AG04450 (cell line): ENCODE data around the gene RAI14. TPM values are rescaled to one million over a fixed set of nuclear protein-coding genes. Genes with fewer than 3 reads are reported as not detected.
"Not testable (repeated sequence)": the region's sequence is repeated elsewhere in the genome, so short reads cannot be mapped to it uniquely, and the experiment has no call there.

Experiments used
- CTCF ChIA-PET: fragments of 300-600, 350-600 bp; formaldehyde crosslinking; extraction: SDS; loops from one replicate; lab custom pipeline; 2022; ENCODE audit warnings: antibody characterized with exemption, inconsistent platforms; lab: Charles Lee
- POLR2A ChIA-PET: fragments of 350-600 bp; formaldehyde crosslinking; extraction: SDS; loops from one replicate; lab custom pipeline; 2021; ENCODE audit warnings: antibody characterized with exemption, inconsistent platforms; lab: Yijun Ruan, JAX
- DNase-seq: peaks from one replicate; pipeline ENCODE4 v3.0.0-alpha.2; 2011; ENCODE audit warnings: low read depth, low spot score
- H3K27ac ChIP-seq: one replicate; pipeline ENCODE4 v1.5.1; 2012; ENCODE audit warnings: low read depth, low read length, control low read depth
- H3K27me3 ChIP-seq: one replicate; pipeline ENCODE4 v1.6.0; 2012; ENCODE audit warnings: low read length; ENCODE audit not compliant: control insufficient read depth, insufficient read depth
- H3K4me3 ChIP-seq: 2 replicates; pipeline ENCODE4 v1.5.1; 2011; ENCODE audit warnings: mild to moderate bottlenecking, low read depth, low read length, control low read depth
- H3K9me3 ChIP-seq: 2 replicates; pipeline ENCODE4 v1.5.1; 2012; ENCODE audit warnings: low read length; ENCODE audit not compliant: control insufficient read depth, insufficient read depth
- CTCF ChIP-seq: IDR thresholded peaks from 2 replicates; pipeline ENCODE4 v1.5.1; 2011; ENCODE audit warnings: low read depth, low read length, control low read depth, inconsistent platforms
- polyA plus RNA-seq: library from polyadenylated mRNA; depleted of rRNA; stranded (reverse); fragments of >200 nt; gene quantifications from 2 replicates; pipeline ENCODE4 v1.2.3, GENCODE V29; 2011

The RAI14 gene
- polyA plus RNA-seq, 1 experiment = 162 TPM

- H3K4me3 ChIP-seq = no peak overlapping the region
- POLR2A ChIA-PET = no interaction called here
- DNase-seq = no peak
- no peaks in the 10 kb centered on the region; the same call in 1 of the 2 replicates for H3K9me3 ChIP-seq
- TF ChIP-seq CTCF = no peak
- no peak overlapping the region for H3K27ac ChIP-seq
- H3K27me3 ChIP-seq = no peaks in the 10 kb centered on the region
- CTCF ChIA-PET = interaction anchor here (1.5 kb wide), 1 partner anchor 289 kb away, joined by 3 read pairs; no protein-coding TSS in a partner anchor
Observed at GRCh38 chr5:34775886-34776285, 119.8 kb downstream of the RAI14 start.

- Histone ChIP-seq H3K4me3 (no peak overlapping the region), H3K27ac (no peak overlapping the region), H3K9me3 (no peaks in the 10 kb centered on the region; the same call in 1 of the 2 replicates), H3K27me3 (no peaks in the 10 kb centered on the region)
- no peak for TF ChIP-seq CTCF
- ChIA-PET CTCF (interaction anchor here (0.6 kb wide), 1 partner anchor 238 kb away, joined by 3 read pairs; no protein-coding TSS in a partner anchor), POLR2A (no interaction called here)
- DNase-seq = no peak
Observed at GRCh38 chr5:34778091-34778850, 122.1 kb downstream of the RAI14 start.

- DNase-seq, CTCF ChIA-PET, H3K4me3 ChIP-seq, H3K27ac ChIP-seq, POLR2A ChIA-PET, H3K27me3 ChIP-seq: not testable (repeated sequence)
- peaks cover 13% of the 10 kb centered on the region for H3K9me3 ChIP-seq
Observed at GRCh38 chr5:34783892-34784291, 127.8 kb downstream of the RAI14 start.

- no peaks in the 10 kb centered on the region for H3K27me3 ChIP-seq
- DNase-seq = no peak
- H3K27ac ChIP-seq = no peak overlapping the region
- ChIA-PET POLR2A (no interaction called here), CTCF (no interaction called here)
- no peak for TF ChIP-seq CTCF
- H3K4me3 ChIP-seq = no peak overlapping the region
- H3K9me3 ChIP-seq = peaks cover 13% of the 10 kb centered on the region
Observed at GRCh38 chr5:34787035-34787434, 130.9 kb downstream of the RAI14 start.

GRCh38 chr5:34789021-34789531 is 132.9 kb downstream of the RAI14 start:
- no peak overlapping the region for H3K4me3 ChIP-seq
- DNase-seq = no peak
- TF ChIP-seq CTCF = no peak
- ChIA-PET CTCF (interaction anchor here (1.2 kb wide), 1 partner anchor 303 kb away, joined by 3 read pairs; no protein-coding TSS in a partner anchor), POLR2A (no interaction called here)
- H3K27me3 ChIP-seq = no peaks in the 10 kb centered on the region
- peaks cover 13% of the 10 kb centered on the region for H3K9me3 ChIP-seq
- peak overlapping the region; percentile 39 for H3K27ac ChIP-seq
